GM23248 (cell line): ENCODE data around the gene HABP4. TPM values are rescaled to one million over a fixed set of nuclear protein-coding genes. Genes with fewer than 3 reads are reported as not detected.

ENCODE experiments used
- DNase-seq: peaks from one replicate; pipeline ENCODE4 v3.0.0-alpha.2; 2015
- H2AFZ ChIP-seq: fragments of 200-600 bp; sonication (generic); 2 replicates; pipeline ENCODE4 v1.6.1; 2016; ENCODE audit warnings: antibody characterized with exemption
- H3F3A ChIP-seq: fragments of 200-600 bp; sonication (generic); 2 replicates; pipeline ENCODE4 v1.6.1; 2016; ENCODE audit warnings: mild to moderate bottlenecking, antibody characterized with exemption, mixed run types; ENCODE audit not compliant: insufficient read depth
- H3K27ac ChIP-seq: fragments of 200-600 bp; sonication (generic); 2 replicates; pipeline ENCODE4 v1.5.1; 2016; ENCODE audit warnings: mild to moderate bottlenecking
- H3K27me3 ChIP-seq: fragments of 200-600 bp; sonication (generic); replicated peaks from 2 replicates; pipeline ENCODE4 v1.6.1; 2016; ENCODE audit warnings: mild to moderate bottlenecking; ENCODE audit not compliant: insufficient read depth
- H3K36me3 ChIP-seq: fragments of 200-600 bp; sonication (generic); 2 replicates; pipeline ENCODE4 v1.6.1; 2016; ENCODE audit warnings: low read depth, mild to moderate bottlenecking
- H3K4me1 ChIP-seq: fragments of 200-600 bp; sonication (generic); 2 replicates; pipeline ENCODE4 v1.6.1; 2016; ENCODE audit warnings: mild to moderate bottlenecking; ENCODE audit not compliant: insufficient read depth
- H3K4me2 ChIP-seq: fragments of 200-600 bp; sonication (generic); one replicate; pipeline ENCODE4 v1.6.1; 2016; ENCODE audit warnings: mild to moderate bottlenecking; ENCODE audit not compliant: unreplicated experiment
- H3K4me3 ChIP-seq: fragments of 200-600 bp; sonication (generic); 2 replicates; pipeline ENCODE4 v1.5.1; 2016; ENCODE audit warnings: mild to moderate bottlenecking
- H3K79me2 ChIP-seq: fragments of 200-600 bp; sonication (generic); 2 replicates; pipeline ENCODE4 v1.6.1; 2016; ENCODE audit warnings: mild to moderate bottlenecking; ENCODE audit not compliant: insufficient read depth
- H3K9ac ChIP-seq: fragments of 200-600 bp; sonication (generic); 2 replicates; pipeline ENCODE4 v1.6.1; 2016; ENCODE audit warnings: mild to moderate bottlenecking
- H3K9me2 ChIP-seq: fragments of 200-600 bp; sonication (generic); 2 replicates; pipeline ENCODE4 v1.6.1; 2016; ENCODE audit warnings: mixed run types, mild to moderate bottlenecking, moderate library complexity; ENCODE audit not compliant: insufficient read depth
- H3K9me3 ChIP-seq: fragments of 200-600 bp; sonication (generic); one replicate; pipeline ENCODE4 v1.6.1; 2017; ENCODE audit warnings: low read depth
- H4K20me1 ChIP-seq: fragments of 200-600 bp; sonication (generic); 2 replicates; pipeline ENCODE4 v1.6.0; 2016; ENCODE audit not compliant: insufficient read depth
- EZH2 ChIP-seq: fragments of 200-600 bp; sonication (generic); IDR thresholded peaks from 2 replicates; pipeline ENCODE4 v1.6.1; 2018; ENCODE audit warnings: antibody characterized with exemption, mild to moderate bottlenecking; ENCODE audit not compliant: insufficient read depth, poor library complexity, severe bottlenecking
- EZH2phosphoT487 ChIP-seq: fragments of 200-600 bp; sonication (generic); IDR thresholded peaks from 2 replicates; pipeline ENCODE4 v1.6.1; 2018; ENCODE audit warnings: antibody characterized with exemption, moderate library complexity, mild to moderate bottlenecking, low read depth; ENCODE audit not compliant: insufficient read depth
- WGBS, 2 experiments: methylation state at CpG; one replicate each; pipeline ENCODE4 v1.1.6; 2015 to 2017; ENCODE audit warnings: low lambda C conversion rate in 2 of 2, low coverage in 1 of 2; ENCODE audit errors: missing lambda C conversion rate in 2 of 2; 5-methylcytosine and 5-hydroxymethylcytosine counted together
- in situ Hi-C: fragments of 300-500 bp; cut with MboI; formaldehyde crosslinking; loops from 2 replicates; pipeline ENCODE4 v1.15.0; 2020
- polyA plus RNA-seq: library from polyadenylated mRNA; unstranded; fragments of >200 nt; fragmentation: Nextera tagmentation; extraction: Ambion mirVana; gene quantifications from 2 replicates; pipeline ENCODE4 v1.2.1, GENCODE V29; 2016
- total RNA-seq: library from RNA; depleted of rRNA; stranded (reverse); fragments of >200 nt; shearing (Covaris generic); gene quantifications from 2 replicates; pipeline ENCODE4 v1.2.3, GENCODE V29; 2014; rRNA removed

The HABP4 gene, protein sequence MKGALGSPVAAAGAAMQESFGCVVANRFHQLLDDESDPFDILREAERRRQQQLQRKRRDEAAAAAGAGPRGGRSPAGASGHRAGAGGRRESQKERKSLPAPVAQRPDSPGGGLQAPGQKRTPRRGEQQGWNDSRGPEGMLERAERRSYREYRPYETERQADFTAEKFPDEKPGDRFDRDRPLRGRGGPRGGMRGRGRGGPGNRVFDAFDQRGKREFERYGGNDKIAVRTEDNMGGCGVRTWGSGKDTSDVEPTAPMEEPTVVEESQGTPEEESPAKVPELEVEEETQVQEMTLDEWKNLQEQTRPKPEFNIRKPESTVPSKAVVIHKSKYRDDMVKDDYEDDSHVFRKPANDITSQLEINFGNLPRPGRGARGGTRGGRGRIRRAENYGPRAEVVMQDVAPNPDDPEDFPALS
- total RNA-seq (10.4 and 13.2 TPM in 2 replicates), polyA plus RNA-seq (15.7 and 17.2 TPM in 2 replicates)

DNA sequence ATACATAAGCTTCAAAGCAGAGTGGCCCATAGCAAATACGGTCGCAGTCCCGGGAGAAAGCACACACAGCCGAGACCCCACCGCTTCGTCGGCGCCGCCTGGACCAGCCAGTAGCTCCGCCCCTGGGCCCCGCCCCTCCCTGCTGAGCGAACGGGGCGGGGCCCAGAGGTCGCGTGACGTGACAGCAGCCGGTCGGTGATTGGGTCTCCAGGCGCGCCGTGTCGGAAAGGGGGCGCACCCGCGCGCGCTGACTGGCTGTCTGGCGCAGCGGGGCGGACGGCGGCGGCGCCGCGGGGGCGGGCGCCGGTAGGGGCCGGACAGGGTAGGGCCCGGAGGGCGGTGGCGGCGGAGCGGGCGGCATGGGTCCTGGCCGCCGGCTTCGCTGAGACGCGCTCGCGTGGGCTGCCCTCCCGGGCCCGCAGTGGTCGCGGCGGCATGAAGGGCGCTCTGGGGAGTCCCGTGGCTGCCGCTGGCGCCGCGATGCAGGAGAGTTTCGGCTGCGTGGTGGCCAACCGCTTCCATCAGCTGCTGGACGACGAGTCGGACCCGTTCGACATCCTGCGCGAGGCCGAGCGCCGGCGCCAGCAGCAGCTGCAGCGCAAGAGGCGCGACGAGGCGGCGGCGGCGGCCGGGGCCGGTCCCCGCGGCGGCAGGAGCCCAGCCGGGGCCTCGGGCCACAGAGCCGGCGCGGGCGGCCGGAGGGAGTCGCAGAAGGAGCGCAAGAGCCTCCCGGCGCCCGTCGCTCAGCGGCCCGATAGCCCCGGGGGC is at the start of gene HABP4:
Gene HABP4 (plus strand): TSS at position 325 of the 768 bp plus-strand sequence. CDS start 111 bp downstream, at position 436.
- Histone ChIP-seq H4K20me1 (no peaks in the 10 kb centered on the region), H3K79me2 (peaks cover 45% of the 10 kb centered on the region), H3K27ac (peak within 1 kb of the TSS; percentile 73), H3K27me3 (no peaks in the 10 kb centered on the region), H3K4me2 (peak within 1 kb of the TSS; percentile 89), H3K36me3 (no peaks in the 10 kb centered on the region), H3K9ac (peak within 1 kb of the TSS; percentile 84), H3K9me2 (no peaks in the 10 kb centered on the region), H3F3A (peaks cover 4% of the 10 kb centered on the region; the same call in 1 of the 2 replicates), H3K9me3 (no peaks in the 10 kb centered on the region), H2AFZ (peak within 1 kb of the TSS; percentile 93), H3K4me3 (peak within 1 kb of the TSS; percentile 83), H3K4me1 (peaks cover 11% of the 10 kb centered on the region)
- in situ Hi-C loops, result no loop called here
- peak; percentile 99 for DNase-seq
- WGBS, 2 experiments, result 0 to 1% methylated on average over 51 to 62 of the region's 108 CpGs
- no peak for TF ChIP-seq EZH2
- no peak for TF ChIP-seq EZH2phosphoT487

DNA sequence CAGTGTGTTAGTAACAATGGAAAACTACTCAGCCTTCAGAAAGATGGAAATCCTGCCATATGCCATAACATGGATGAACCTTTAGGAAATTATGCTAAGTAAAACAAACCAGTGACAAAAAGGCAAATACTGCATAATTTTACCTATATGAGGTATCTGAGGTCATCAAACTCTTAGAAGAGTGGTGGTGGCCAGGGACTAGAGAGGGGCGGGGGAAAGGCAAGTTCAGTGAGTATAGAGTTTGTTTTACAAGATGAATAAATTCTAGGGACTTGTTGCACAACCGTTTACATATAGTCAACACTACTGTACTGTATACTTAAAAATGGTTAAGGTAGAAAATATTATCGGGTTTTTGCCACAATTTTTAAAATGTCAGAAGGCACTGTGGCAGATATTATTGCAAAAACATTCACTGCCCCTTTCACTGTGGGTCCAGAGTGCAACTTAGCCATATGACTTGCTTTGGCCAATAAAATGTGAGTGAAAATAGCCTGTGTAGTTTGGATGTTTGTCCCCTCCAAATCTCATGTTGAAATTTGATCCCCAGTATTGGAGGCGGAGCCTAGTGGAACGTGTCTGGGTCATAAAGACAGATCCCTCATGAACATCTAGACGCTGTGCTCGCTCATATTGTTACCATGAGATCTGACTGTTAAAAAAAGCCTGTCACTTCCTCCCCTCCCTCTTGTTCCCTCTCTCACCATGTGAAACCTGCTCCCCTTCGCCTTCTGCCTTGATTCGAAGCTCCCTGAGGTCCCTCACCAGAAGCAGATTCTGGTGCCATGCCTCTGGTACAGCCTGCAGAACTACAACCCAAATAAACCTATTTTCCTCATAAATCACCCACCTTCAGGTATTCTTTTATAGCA is 41.3 kb upstream of the HABP4 start:
- peaks cover 15% of the 10 kb centered on the region for H3K79me2 ChIP-seq
- no peaks in the 10 kb centered on the region for H3K36me3 ChIP-seq
- no peaks in the 10 kb centered on the region for H3F3A ChIP-seq
- H3K4me1 ChIP-seq, result no peaks in the 10 kb centered on the region
- H3K9me2 ChIP-seq, result no peaks in the 10 kb centered on the region
- H2AFZ ChIP-seq, result no peak overlapping the region
- 79 to 85% methylated on average over 9 of the region's 9 CpGs for WGBS, 2 experiments
- no peaks in the 10 kb centered on the region for H4K20me1 ChIP-seq
- H3K4me3 ChIP-seq, result no peak overlapping the region
- H3K27me3 ChIP-seq, result no peaks in the 10 kb centered on the region
- H3K9ac ChIP-seq, result no peak overlapping the region
- H3K27ac ChIP-seq, result no peak overlapping the region
- in situ Hi-C loops, result no loop called here
- no peaks in the 10 kb centered on the region for H3K9me3 ChIP-seq
- H3K4me2 ChIP-seq, result no peak overlapping the region
- TF ChIP-seq EZH2phosphoT487 (no peak), EZH2 (no peak)
- no peak for DNase-seq

DNA sequence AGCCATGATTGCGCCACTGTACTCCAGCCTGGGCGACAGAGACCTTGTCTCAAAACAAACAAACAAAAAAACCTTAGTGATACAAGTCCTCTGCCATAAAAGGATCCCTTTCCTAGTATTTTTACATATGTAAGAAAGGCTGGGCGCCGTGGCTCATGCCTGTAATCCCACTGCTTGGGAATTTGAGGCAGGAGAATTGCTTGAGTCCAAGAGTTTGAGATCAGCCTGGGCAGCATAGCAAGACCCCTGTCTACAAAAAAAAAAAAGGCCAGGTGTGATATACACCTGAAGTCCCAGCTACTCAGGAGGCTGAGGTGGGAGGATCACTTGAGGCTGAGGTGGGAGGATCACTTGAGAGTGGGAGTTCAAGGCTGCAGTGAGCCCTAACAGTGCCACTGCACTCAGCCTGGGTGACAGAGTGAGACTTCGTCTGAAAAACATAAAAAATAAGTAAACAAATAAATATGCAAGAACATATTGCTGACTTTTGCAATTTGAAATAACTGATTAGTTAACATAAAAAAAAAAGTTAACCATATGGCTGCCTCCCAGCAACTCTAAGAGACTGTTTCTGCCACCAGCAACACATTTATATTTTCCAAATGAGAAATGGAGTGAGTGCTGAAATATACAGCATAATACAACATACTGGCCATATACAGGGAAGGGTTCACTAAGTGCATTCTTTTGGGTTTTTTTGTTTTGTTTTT is 38.7 kb upstream of the HABP4 start:
- H3K9me2 ChIP-seq, result no peaks in the 10 kb centered on the region
- TF ChIP-seq EZH2, result no peak
- TF ChIP-seq EZH2phosphoT487, result no peak
- in situ Hi-C loops, result no loop called here
- H3F3A ChIP-seq, result no peaks in the 10 kb centered on the region
- H3K36me3 ChIP-seq, result no peaks in the 10 kb centered on the region
- H2AFZ ChIP-seq, result no peak overlapping the region
- H3K9me3 ChIP-seq, result no peaks in the 10 kb centered on the region
- H3K4me1 ChIP-seq, result no peaks in the 10 kb centered on the region
- DNase-seq, result no peak
- no peak overlapping the region for H3K27ac ChIP-seq
- no peaks in the 10 kb centered on the region for H3K27me3 ChIP-seq
- no peaks in the 10 kb centered on the region for H4K20me1 ChIP-seq
- H3K4me3 ChIP-seq, result no peak overlapping the region
- H3K79me2 ChIP-seq, result peaks cover 36% of the 10 kb centered on the region
- no peak overlapping the region for H3K4me2 ChIP-seq
- no peak overlapping the region for H3K9ac ChIP-seq
- WGBS, 2 experiments, result 86 to 87% methylated on average over 5 of the region's 5 CpGs
